Measurements from ENCODE around the gene CCDC149. TPM values are rescaled to one million over a fixed set of nuclear protein-coding genes. Genes with fewer than 3 reads are reported as not detected.
A peak's percentile ranks its signal among the peaks of the same experiment; 100 is the strongest.

The CCDC149 gene
- total RNA-seq, 1 experiment from 2014 or later = 0.11 TPM

DNA sequence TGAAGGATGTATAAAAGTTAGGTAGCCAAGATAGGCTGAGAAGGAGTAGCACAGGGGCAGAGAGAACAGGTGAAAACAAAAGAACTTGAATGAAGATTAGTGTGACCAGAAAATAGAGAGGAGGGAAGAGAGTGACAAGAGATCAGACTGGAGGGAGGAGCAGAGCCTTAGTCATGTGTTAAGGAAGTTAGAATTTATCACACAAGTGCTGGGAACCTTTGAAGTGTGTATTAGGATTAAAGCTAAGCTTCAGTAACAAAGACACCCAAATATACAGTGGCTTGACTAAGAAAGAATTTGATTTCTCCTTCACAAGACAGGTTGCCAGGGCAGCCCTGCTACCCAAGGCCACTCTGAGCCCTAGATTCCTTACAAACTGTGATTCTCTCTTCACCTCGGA lies 10.7 kb upstream of the CCDC149 start:
- peaks cover 13% of the 10 kb centered on the region for H3K9me3 ChIP-seq (ENCODE audit: low read length)
- no peak overlapping the region for H3K4me2 ChIP-seq (ENCODE audit: low read depth, low read length, poor library complexity, severe bottlenecking)
- H3K79me2 ChIP-seq (ENCODE audit: low read length) = no peaks in the 10 kb centered on the region
- H3K36me3 ChIP-seq (ENCODE audit: insufficient read depth, low read length) = peaks cover 4% of the 10 kb centered on the region; the same call in 1 of the 2 replicates
- H3K4me1 ChIP-seq (ENCODE audit: low read length) = peaks cover 9% of the 10 kb centered on the region
- no peak overlapping the region for H3K9ac ChIP-seq (ENCODE audit: low read length)
- H3K4me3 ChIP-seq (ENCODE audit: low read length) = no peak overlapping the region
- H3K27ac ChIP-seq (ENCODE audit: low read length) = no peak overlapping the region
- no peak overlapping the region for H2AFZ ChIP-seq (ENCODE audit: low read length)
- H3K9me2 ChIP-seq (replicated peaks; ENCODE audit: insufficient read depth, low read length) = no peaks in the 10 kb centered on the region
- no peak for DNase-seq
- H4K20me1 ChIP-seq (ENCODE audit: insufficient read depth, low read depth, low read length) = no peaks in the 10 kb centered on the region
- H3K27me3 ChIP-seq (ENCODE audit: low read length) = no peaks in the 10 kb centered on the region

- no peak overlapping the region for H2AFZ ChIP-seq (ENCODE audit: low read length)
These were observed 10.2 kb upstream of the CCDC149 start for GRCh38 chr4:24923002-24923401.

GRCh38 chr4:24922416-24922815 lies 9.6 kb upstream of the CCDC149 start:
- H3K4me1 ChIP-seq (ENCODE audit: low read length) = peaks cover 6% of the 10 kb centered on the region

More at GRCh38 chr4:24923002-24923401, 10.2 kb upstream of the CCDC149 start:
- H3K4me1 ChIP-seq (ENCODE audit: low read length) = peaks cover 6% of the 10 kb centered on the region
- H3K27me3 ChIP-seq (ENCODE audit: low read length) = no peaks in the 10 kb centered on the region
- H3K4me3 ChIP-seq (ENCODE audit: low read length) = no peak overlapping the region
- H4K20me1 ChIP-seq (ENCODE audit: insufficient read depth, low read depth, low read length) = no peaks in the 10 kb centered on the region
- H3K9me3 ChIP-seq (ENCODE audit: low read length) = peaks cover 13% of the 10 kb centered on the region
- no peak for DNase-seq
- no peak overlapping the region for H3K9ac ChIP-seq (ENCODE audit: low read length)
- H3K79me2 ChIP-seq (ENCODE audit: low read length) = no peaks in the 10 kb centered on the region
- no peak overlapping the region for H3K4me2 ChIP-seq (ENCODE audit: low read depth, low read length, poor library complexity, severe bottlenecking)
- no peak overlapping the region for H3K27ac ChIP-seq (ENCODE audit: low read length)
- H3K36me3 ChIP-seq (ENCODE audit: insufficient read depth, low read length) = peaks cover 4% of the 10 kb centered on the region; the same call in 1 of the 2 replicates
- H3K9me2 ChIP-seq (replicated peaks; ENCODE audit: insufficient read depth, low read length) = no peaks in the 10 kb centered on the region

GRCh38 chr4:24921491-24921890 lies 8.6 kb upstream of the CCDC149 start:
- Histone ChIP-seq H3K4me3 (ENCODE audit: low read length) (no peak overlapping the region), H2AFZ (ENCODE audit: low read length) (no peak overlapping the region), H3K27ac (ENCODE audit: low read length) (no peak overlapping the region), H3K27me3 (ENCODE audit: low read length) (no peaks in the 10 kb centered on the region), H3K9me2 (replicated peaks; ENCODE audit: insufficient read depth, low read length) (no peaks in the 10 kb centered on the region), H3K9me3 (ENCODE audit: low read length) (peaks cover 13% of the 10 kb centered on the region), H4K20me1 (ENCODE audit: insufficient read depth, low read depth, low read length) (no peaks in the 10 kb centered on the region), H3K9ac (ENCODE audit: low read length) (no peak overlapping the region), H3K36me3 (ENCODE audit: insufficient read depth, low read length) (peaks cover 4% of the 10 kb centered on the region; the same call in 1 of the 2 replicates), H3K79me2 (ENCODE audit: low read length) (no peaks in the 10 kb centered on the region), H3K4me2 (ENCODE audit: low read depth, low read length, poor library complexity, severe bottlenecking) (no peak overlapping the region), H3K4me1 (ENCODE audit: low read length) (peaks cover 3% of the 10 kb centered on the region)
- no peak for DNase-seq

More at GRCh38 chr4:24922416-24922815, 9.6 kb upstream of the CCDC149 start:
- no peak overlapping the region for H3K4me3 ChIP-seq (ENCODE audit: low read length)
- no peak overlapping the region for H3K9ac ChIP-seq (ENCODE audit: low read length)
- peaks cover 4% of the 10 kb centered on the region; the same call in 1 of the 2 replicates for H3K36me3 ChIP-seq (ENCODE audit: insufficient read depth, low read length)
- H3K27me3 ChIP-seq (ENCODE audit: low read length) = no peaks in the 10 kb centered on the region
- H2AFZ ChIP-seq (ENCODE audit: low read length) = no peak overlapping the region
- no peak overlapping the region for H3K4me2 ChIP-seq (ENCODE audit: low read depth, low read length, poor library complexity, severe bottlenecking)
- H3K79me2 ChIP-seq (ENCODE audit: low read length) = no peaks in the 10 kb centered on the region
- H3K27ac ChIP-seq (ENCODE audit: low read length) = no peak overlapping the region
- H3K9me2 ChIP-seq (replicated peaks; ENCODE audit: insufficient read depth, low read length) = no peaks in the 10 kb centered on the region
- peaks cover 13% of the 10 kb centered on the region for H3K9me3 ChIP-seq (ENCODE audit: low read length)
- DNase-seq = no peak
- H4K20me1 ChIP-seq (ENCODE audit: insufficient read depth, low read depth, low read length) = no peaks in the 10 kb centered on the region

DNA sequence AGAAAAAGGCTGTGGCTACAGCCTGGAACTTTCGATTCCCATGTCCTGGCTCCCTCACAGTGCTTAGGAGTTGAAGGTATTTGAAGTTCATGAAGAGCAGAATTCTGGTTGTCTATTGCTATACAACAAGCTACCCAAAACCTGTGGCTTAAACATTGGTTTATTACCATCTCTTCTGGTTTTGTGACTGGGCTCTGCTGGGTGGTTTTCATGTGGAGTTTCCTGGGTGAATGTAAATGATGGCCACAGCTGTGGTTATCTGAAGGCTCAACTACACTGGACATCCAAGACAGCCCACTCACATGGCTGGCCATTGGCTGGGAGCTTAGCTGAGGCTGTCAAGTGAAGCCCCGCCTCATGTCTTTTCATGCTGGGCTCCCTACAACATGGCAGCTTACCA lies 7.2 kb upstream of the CCDC149 start:
- no peak overlapping the region for H3K9ac ChIP-seq (ENCODE audit: low read length)
- H4K20me1 ChIP-seq (ENCODE audit: insufficient read depth, low read depth, low read length) = no peaks in the 10 kb centered on the region
- peaks cover 4% of the 10 kb centered on the region; the same call in 1 of the 2 replicates for H3K36me3 ChIP-seq (ENCODE audit: insufficient read depth, low read length)
- H3K4me3 ChIP-seq (ENCODE audit: low read length) = no peak overlapping the region
- H2AFZ ChIP-seq (ENCODE audit: low read length) = no peak overlapping the region
- DNase-seq = no peak
- no peaks in the 10 kb centered on the region for H3K79me2 ChIP-seq (ENCODE audit: low read length)
- H3K9me2 ChIP-seq (replicated peaks; ENCODE audit: insufficient read depth, low read length) = no peaks in the 10 kb centered on the region
- H3K9me3 ChIP-seq (ENCODE audit: low read length) = peaks cover 13% of the 10 kb centered on the region
- H3K27me3 ChIP-seq (ENCODE audit: low read length) = 0 out of 2 replicates have a peak, but pooled peaks cover under 1% of the 10 kb centered on the region
- no peak overlapping the region for H3K4me2 ChIP-seq (ENCODE audit: low read depth, low read length, poor library complexity, severe bottlenecking)
- H3K27ac ChIP-seq (ENCODE audit: low read length) = no peak overlapping the region
- peaks cover 14% of the 10 kb centered on the region for H3K4me1 ChIP-seq (ENCODE audit: low read length)

DNA sequence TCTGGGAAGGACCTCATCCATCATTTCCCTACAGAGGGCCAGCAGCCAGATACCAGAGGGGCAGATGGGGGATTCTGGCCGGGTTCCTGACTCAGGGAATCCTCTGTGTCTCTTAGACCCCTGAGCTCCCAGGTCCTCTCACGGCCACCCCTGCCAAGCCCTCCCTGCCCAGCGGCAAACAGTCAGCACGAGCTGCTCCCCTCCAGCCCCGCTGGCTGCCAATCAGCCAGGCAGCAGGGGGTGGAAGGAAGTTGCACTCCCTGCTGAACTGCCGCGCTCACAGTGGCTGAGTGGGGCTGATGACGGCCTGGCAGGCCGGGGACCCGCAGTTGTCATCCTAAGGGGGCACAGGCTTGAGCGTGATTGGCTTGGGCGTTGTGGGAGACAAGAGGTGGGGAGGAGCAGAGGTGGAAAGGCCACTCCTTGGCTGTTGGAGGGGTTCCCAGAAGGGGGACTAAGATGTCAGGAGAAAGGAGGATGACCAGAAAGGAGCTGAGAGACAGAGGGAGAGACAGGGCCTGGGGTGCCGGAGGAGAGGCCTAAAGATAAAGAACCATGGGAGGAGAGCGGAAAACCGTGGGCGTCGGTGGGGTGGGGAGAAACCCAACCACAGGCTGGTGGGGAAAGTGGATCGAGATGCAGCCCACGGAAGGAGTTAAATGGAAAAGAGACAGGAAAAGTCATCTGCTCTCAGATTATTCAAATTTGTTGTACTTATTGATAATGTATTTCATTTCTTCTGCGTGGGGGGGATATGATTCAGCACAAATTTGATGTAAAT lies 4.4 kb upstream of the CCDC149 start:
- peaks cover 15% of the 10 kb centered on the region for H3K9me3 ChIP-seq (ENCODE audit: low read length)
- H3K4me1 ChIP-seq (ENCODE audit: low read length) = peaks cover 14% of the 10 kb centered on the region
- no peaks in the 10 kb centered on the region for H4K20me1 ChIP-seq (ENCODE audit: insufficient read depth, low read depth, low read length)
- no peaks in the 10 kb centered on the region for H3K79me2 ChIP-seq (ENCODE audit: low read length)
- H3K27ac ChIP-seq (ENCODE audit: low read length) = no peak overlapping the region
- no peaks in the 10 kb centered on the region for H3K9me2 ChIP-seq (replicated peaks; ENCODE audit: insufficient read depth, low read length)
- 0 out of 2 replicates have a peak, but pooled peaks cover 3% of the 10 kb centered on the region for H3K27me3 ChIP-seq (ENCODE audit: low read length)
- H2AFZ ChIP-seq (ENCODE audit: low read length) = no peak overlapping the region
- H3K9ac ChIP-seq (ENCODE audit: low read length) = no peak overlapping the region
- no peak overlapping the region for H3K4me3 ChIP-seq (ENCODE audit: low read length)
- DNase-seq = no peak
- no peak overlapping the region for H3K4me2 ChIP-seq (ENCODE audit: low read depth, low read length, poor library complexity, severe bottlenecking)
- H3K36me3 ChIP-seq (ENCODE audit: insufficient read depth, low read length) = peaks cover 4% of the 10 kb centered on the region; the same call in 1 of the 2 replicates

DNA sequence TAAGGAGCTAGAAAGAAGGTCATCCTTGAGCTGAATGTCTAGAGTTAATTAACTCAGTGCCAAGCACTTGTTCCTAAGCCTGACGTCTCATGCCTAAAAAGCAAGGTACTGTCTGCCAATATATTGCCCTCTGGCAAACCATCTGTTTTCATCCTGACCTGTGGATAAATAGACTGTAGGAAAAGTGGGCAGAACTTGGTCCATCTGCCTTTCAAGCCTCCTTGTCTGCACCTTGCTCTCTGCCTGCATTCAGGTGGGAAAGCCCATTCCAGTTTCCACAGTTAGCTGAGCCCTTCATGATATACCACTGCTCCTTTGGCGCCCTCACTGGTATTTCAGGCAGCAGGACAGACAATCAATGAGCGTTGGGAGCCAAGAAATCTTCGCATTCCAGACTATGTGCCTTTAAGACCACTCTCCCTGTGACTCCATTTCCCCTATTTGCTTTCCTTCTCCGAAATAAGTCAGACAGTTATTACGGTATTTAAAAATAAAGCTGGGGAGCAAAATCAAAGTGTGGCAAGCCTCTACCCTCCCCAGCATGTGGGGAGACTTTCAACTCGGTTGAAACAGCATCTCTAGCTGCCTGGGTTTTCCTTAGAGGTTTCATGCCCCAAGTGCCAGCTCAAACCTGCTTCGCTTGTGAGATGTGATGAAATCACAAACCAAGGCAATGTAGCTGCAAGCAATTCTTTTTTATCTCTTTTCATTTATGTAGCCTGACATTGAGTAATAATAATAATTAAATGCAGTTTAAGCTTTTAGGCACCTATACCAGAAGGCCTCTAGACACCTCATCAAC lies 2.5 kb upstream of the CCDC149 start:
- Histone ChIP-seq H3K4me1 (ENCODE audit: low read length) (peaks cover 14% of the 10 kb centered on the region), H3K4me3 (ENCODE audit: low read length) (no peak overlapping the region), H3K79me2 (ENCODE audit: low read length) (no peaks in the 10 kb centered on the region), H3K9me2 (replicated peaks; ENCODE audit: insufficient read depth, low read length) (no peaks in the 10 kb centered on the region), H3K27me3 (ENCODE audit: low read length) (0 out of 2 replicates have a peak, but pooled peaks cover 3% of the 10 kb centered on the region), H4K20me1 (ENCODE audit: insufficient read depth, low read depth, low read length) (no peaks in the 10 kb centered on the region), H3K27ac (ENCODE audit: low read length) (no peak overlapping the region), H3K4me2 (ENCODE audit: low read depth, low read length, poor library complexity, severe bottlenecking) (peak overlapping the region; percentile 19), H3K9ac (ENCODE audit: low read length) (no peak overlapping the region), H3K9me3 (ENCODE audit: low read length) (peaks cover 12% of the 10 kb centered on the region), H3K36me3 (ENCODE audit: insufficient read depth, low read length) (peaks cover 4% of the 10 kb centered on the region; the same call in 1 of the 2 replicates), H2AFZ (ENCODE audit: low read length) (peak overlapping the region; percentile 10; the same call in 1 of the 2 replicates)
- DNase-seq = no peak

- H3K9ac ChIP-seq (ENCODE audit: low read length) = no peak overlapping the region
- 0 out of 2 replicates have a peak, but pooled peaks cover 3% of the 10 kb centered on the region for H3K27me3 ChIP-seq (ENCODE audit: low read length)
- no peaks in the 10 kb centered on the region; the same call in 1 of the 2 replicates for H3K36me3 ChIP-seq (ENCODE audit: insufficient read depth, low read length)
- no peak overlapping the region for H3K4me3 ChIP-seq (ENCODE audit: low read length)
- no peak overlapping the region for H3K27ac ChIP-seq (ENCODE audit: low read length)
- no peak overlapping the region for H3K4me2 ChIP-seq (ENCODE audit: low read depth, low read length, poor library complexity, severe bottlenecking)
- peaks cover 14% of the 10 kb centered on the region for H3K4me1 ChIP-seq (ENCODE audit: low read length)
- H3K9me3 ChIP-seq (ENCODE audit: low read length) = peaks cover 3% of the 10 kb centered on the region; the same call in 1 of the 2 replicates
- H4K20me1 ChIP-seq (ENCODE audit: insufficient read depth, low read depth, low read length) = no peaks in the 10 kb centered on the region
- no peak for DNase-seq
- no peak overlapping the region for H2AFZ ChIP-seq (ENCODE audit: low read length)
- no peaks in the 10 kb centered on the region for H3K9me2 ChIP-seq (replicated peaks; ENCODE audit: insufficient read depth, low read length)
- H3K79me2 ChIP-seq (ENCODE audit: low read length) = no peaks in the 10 kb centered on the region
These were observed 1.6 kb upstream of the CCDC149 start for GRCh38 chr4:24914460-24914859.

Data from Karpas-422 (cell line).